ENCODE data around the gene SPACA7.

Gene SPACA7

GRCh38 chr13:112447761-112448603 lies 71.8 kb downstream of the SPACA7 start:
- no peak for DNase-seq (ENCODE audit: low read depth in 2 of 2)

GRCh38 chr13:112448621-112449544 lies 72.7 kb downstream of the SPACA7 start:
- DNase-seq (ENCODE audit: low read depth in 2 of 2), result no peak

- DNase-seq (ENCODE audit: low read depth in 2 of 2), result no peak
These were observed 73.4 kb downstream of the SPACA7 start for GRCh38 chr13:112449545-112449930.

- no peak for DNase-seq (ENCODE audit: low read depth in 2 of 2)
These were observed 74.2 kb downstream of the SPACA7 start for GRCh38 chr13:112450118-112450903.

GRCh38 chr13:112450904-112451240 lies 74.7 kb downstream of the SPACA7 start:
- DNase-seq (ENCODE audit: low read depth in 2 of 2), result no peak

- DNase-seq (ENCODE audit: low read depth in 2 of 2), result no peak
These were observed 75.6 kb downstream of the SPACA7 start for GRCh38 chr13:112451512-112452379.

GRCh38 chr13:112452380-112453206 lies 76.4 kb downstream of the SPACA7 start:
- no peak for DNase-seq (ENCODE audit: low read depth in 2 of 2)

- DNase-seq (ENCODE audit: low read depth in 2 of 2), result no peak
These were observed 77.2 kb downstream of the SPACA7 start for GRCh38 chr13:112453207-112453829.

GRCh38 chr13:112453874-112454647 lies 77.9 kb downstream of the SPACA7 start:
- no peak for DNase-seq (ENCODE audit: low read depth in 2 of 2)

GRCh38 chr13:112454648-112455334 lies 78.6 kb downstream of the SPACA7 start:
- DNase-seq (ENCODE audit: low read depth in 2 of 2), result no peak

- DNase-seq (ENCODE audit: low read depth in 2 of 2), result no peak
These were observed 79.4 kb downstream of the SPACA7 start for GRCh38 chr13:112455476-112456059.

- DNase-seq (ENCODE audit: low read depth in 2 of 2), result no peak
These were observed 80.2 kb downstream of the SPACA7 start for GRCh38 chr13:112456138-112457056.

- no peak for DNase-seq (ENCODE audit: low read depth in 2 of 2)
These were observed 80.9 kb downstream of the SPACA7 start for GRCh38 chr13:112457081-112457480.

- DNase-seq (ENCODE audit: low read depth in 2 of 2), result no peak
These were observed 81.3 kb downstream of the SPACA7 start for GRCh38 chr13:112457485-112457884.

- no peak for DNase-seq (ENCODE audit: low read depth in 2 of 2)
These were observed 86.3 kb downstream of the SPACA7 start for GRCh38 chr13:112462408-112462807.

- no peak for DNase-seq (ENCODE audit: low read depth in 2 of 2)
These were observed 88.6 kb downstream of the SPACA7 start for GRCh38 chr13:112464720-112465119.

Data from stimulated activated CD4-positive, alpha-beta T cell treated with anti-CD3 and anti-CD28 coated beads, Interleukin-15, amount 100 ng/mL, for 48 hours (primary cell).